Endothelial cell of umbilical vein (primary cell): ENCODE data around the gene EOGT. TPM values are rescaled to one million over a fixed set of nuclear protein-coding genes. Genes with fewer than 3 reads are reported as not detected.

Experiments
- BruUV-seq: library from RNA; stranded (reverse); fragments of 400-500 nt; replicated peaks from 2 replicates; lab custom pipeline; 2021; lab: Mats Ljungman, UMichigan
- CTCF ChIA-PET: fragments of 300-600, 350-600 bp; sonication (Branson Sonifier 250); formaldehyde crosslinking; loops from one replicate; lab custom pipeline; 2021; ENCODE audit warnings: antibody characterized with exemption, inconsistent platforms; lab: Charles Lee
- POLR2A ChIA-PET: fragments of 300-600, 350-600 bp; sonication (Branson Sonifier 250); formaldehyde crosslinking; loops from one replicate; lab custom pipeline; 2021; ENCODE audit warnings: antibody characterized with exemption, inconsistent platforms; lab: Charles Lee
- DNase-seq: peaks from one replicate; pipeline ENCODE4 v3.0.0-alpha.2; 2011; ENCODE audit warnings: low read depth, low spot score
- FAIRE-seq: peaks from 2 replicates; lab custom pipeline; 2011; peaks lifted over from hg19 to GRCh38; lab: Jason Lieb, UNC
- H2AFZ ChIP-seq: 2 replicates; pipeline ENCODE4 v1.6.0; 2012; ENCODE audit warnings: low read depth, low read length, control low read depth, inconsistent platforms
- H3K27ac ChIP-seq: 2 replicates; pipeline ENCODE4 v1.5.1; 2011; ENCODE audit warnings: low read depth, mild to moderate bottlenecking, control low read depth, low read length, moderate library complexity; ENCODE audit not compliant: insufficient read depth
- H3K27me3 ChIP-seq, 2 experiments: 2 replicates each; pipeline versions ENCODE4 v1.6.0 to v1.6.1; 2011; ENCODE audit warnings: low read length in 2 of 2, mixed read lengths in 1 of 2; ENCODE audit not compliant: control insufficient read depth in 2 of 2, insufficient read depth in 2 of 2
- H3K36me3 ChIP-seq, 2 experiments: 2 replicates in 1 of 2; 3 replicates in 1 of 2; pipeline ENCODE4 v1.5.1; 2011; ENCODE audit warnings: low read length in 2 of 2, mild to moderate bottlenecking in 1 of 2, moderate library complexity in 1 of 2; ENCODE audit not compliant: control insufficient read depth in 2 of 2, insufficient read depth in 2 of 2; ENCODE audit errors: extremely low read depth in 1 of 2
- H3K4me1 ChIP-seq: 3 replicates; pipeline ENCODE4 v1.5.1; 2011; ENCODE audit warnings: mild to moderate bottlenecking, low read length; ENCODE audit not compliant: control insufficient read depth, insufficient read depth; ENCODE audit errors: extremely low read depth
- H3K4me2 ChIP-seq: 2 replicates; pipeline ENCODE4 v1.6.1; 2011; ENCODE audit warnings: low read length, control low read depth, mixed read lengths; ENCODE audit not compliant: insufficient read depth
- H3K4me3 ChIP-seq, 3 experiments: fragments of 200-600 bp in 1 of 3; sonication (generic), shearing (Covaris generic) in 1 of 3; replicated peaks in 1 of 3; 2 replicates each; pipeline ENCODE4 v1.5.1; 2011 to 2016; ENCODE audit warnings: control low read depth in 3 of 3, low read length in 3 of 3, mild to moderate bottlenecking in 2 of 3, inconsistent platforms in 1 of 3, low read depth in 1 of 3, moderate library complexity in 1 of 3; ENCODE audit not compliant: insufficient read depth in 1 of 3
- H3K79me2 ChIP-seq: 2 replicates; pipeline ENCODE4 v1.6.0; 2012; ENCODE audit warnings: low read length, inconsistent platforms; ENCODE audit not compliant: control insufficient read depth, insufficient read depth
- H3K9ac ChIP-seq: replicated peaks from 2 replicates; pipeline ENCODE3; 2011; ENCODE audit warnings: low read length, control low read depth; ENCODE audit not compliant: insufficient read depth; ENCODE audit errors: extremely low read depth
- H3K9me1 ChIP-seq: replicated peaks from 3 replicates; pipeline ENCODE4 v1.6.0; 2011; ENCODE audit warnings: mild to moderate bottlenecking, low read length; ENCODE audit not compliant: control insufficient read depth, insufficient read depth; ENCODE audit errors: extremely low read depth
- H3K9me3 ChIP-seq: replicated peaks from 2 replicates; pipeline ENCODE4 v1.5.1; 2012; ENCODE audit warnings: low read length, inconsistent platforms; ENCODE audit not compliant: control insufficient read depth, insufficient read depth
- H4K20me1 ChIP-seq: replicated peaks from 2 replicates; pipeline ENCODE3; 2011; ENCODE audit warnings: mild to moderate bottlenecking, low read length; ENCODE audit not compliant: control insufficient read depth, insufficient read depth; ENCODE audit errors: extremely low read depth
- CTCF ChIP-seq, 2 donors: IDR thresholded peaks; 1 replicate in 1 of 2; 2 replicates in 1 of 2; pipeline ENCODE4 v1.5.1; 2011; ENCODE audit warnings: low read length in 2 of 2, mild to moderate bottlenecking in 2 of 2, moderate library complexity in 2 of 2, control low read depth in 1 of 2, inconsistent platforms in 1 of 2, low read depth in 1 of 2; ENCODE audit not compliant: insufficient read depth in 1 of 2; ENCODE audit errors: extremely low read depth in 1 of 2
- EZH2 ChIP-seq: IDR thresholded peaks from 2 replicates; pipeline ENCODE4 v1.6.1; 2012; ENCODE audit warnings: borderline replicate concordance, low read depth, mild to moderate bottlenecking, moderate library complexity, low read length, inconsistent platforms; ENCODE audit not compliant: severe bottlenecking
- FOS ChIP-seq: IDR thresholded peaks from 2 replicates; pipeline ENCODE4 v1.6.1; 2011; ENCODE audit warnings: mild to moderate bottlenecking, low read length, moderate library complexity, borderline replicate concordance; ENCODE audit not compliant: insufficient read depth
- GATA2 ChIP-seq: IDR thresholded peaks from 2 replicates; pipeline ENCODE4 v1.7.0; 2011; ENCODE audit warnings: low read depth, mild to moderate bottlenecking, moderate library complexity, mixed read lengths, low read length; ENCODE audit not compliant: insufficient read length, insufficient read depth
- JUN ChIP-seq: IDR thresholded peaks from 2 replicates; pipeline ENCODE4 v1.6.1; 2011; ENCODE audit warnings: borderline replicate concordance, low read depth; ENCODE audit not compliant: insufficient read length, insufficient read depth
- MAX ChIP-seq: IDR thresholded peaks from 2 replicates; pipeline ENCODE4 v1.6.1; 2011; ENCODE audit not compliant: insufficient read depth, insufficient read length
- MYC ChIP-seq: IDR thresholded peaks from one replicate; pipeline ENCODE4 v1.6.1; 2011; ENCODE audit warnings: mild to moderate bottlenecking, low read depth, low read length
- POLR2A ChIP-seq: IDR thresholded peaks from 2 replicates; pipeline ENCODE4 v1.6.1; 2012; ENCODE audit warnings: low read depth, mild to moderate bottlenecking, control low read depth, low read length
- POLR2AphosphoS5 ChIP-seq: IDR thresholded peaks from 2 replicates; pipeline ENCODE4 v1.6.1; 2012; ENCODE audit warnings: low read depth, mild to moderate bottlenecking, control low read depth, low read length, moderate library complexity; ENCODE audit not compliant: insufficient read depth
- dilution Hi-C: fragments of 300-500 bp; cut with MboI; formaldehyde crosslinking; loops from one replicate; pipeline ENCODE4 v1.15.0; 2019; ENCODE audit warnings: low sequenced_read_pairs; ENCODE audit not compliant: extremely low pct_ligation_motif_present
- intact Hi-C: fragments of 100-400 bp; cut with micrococcal nuclease; formaldehyde crosslinking; loops from one replicate; pipeline ENCODE4 v1.10.0; 2022
- polyA plus RNA-seq, 4 experiments: library from polyadenylated mRNA; depleted of rRNA in 3 of 4; stranded (reverse) in 3 of 4; unstranded in 1 of 4; fragments of >200 nt; gene quantifications; 2 replicates each; pipeline versions ENCODE4 v1.2.1 to v1.2.3, GENCODE V29; 2011 to 2012; ENCODE audit warnings: missing spikeins in 1 of 4
- total RNA-seq: library from RNA; stranded (reverse); gene quantifications from 2 replicates; pipeline ENCODE4 v1.2.3, GENCODE V29; 2021

EOGT gene
- total and polyA plus RNA-seq, 2 donors (not counting 3 experiments of a cell fraction or from before 2014, with no cell fraction given): 35.6 to 99.4 TPM

- ChIA-PET POLR2A (no interaction called here), CTCF (interaction anchor here (1.0 kb wide), 1 partner anchor 46 kb away, joined by 3 read pairs; the partner anchor contains the start of gene EOGT)
- no peak for DNase-seq
- TF ChIP-seq MYC (no peak), JUN (no peak), POLR2A (no peak), FOS (no peak), EZH2 (no peak), MAX (no peak), GATA2 (no peak), CTCF (IDR thresholded peaks at IDR 0.05; ENCODE audit: extremely low read depth in 1 of 2, insufficient read depth in 1 of 2, low read depth in 1 of 2, low read length in 2 of 2) (no peak), POLR2AphosphoS5 (no peak)
- H3K4me2 ChIP-seq: no peak overlapping the region
- no peaks in the 10 kb centered on the region for H3K27me3 ChIP-seq
- dilution Hi-C loops (no loop called here), intact Hi-C loops (no loop called here)
- no peak overlapping the region for H2AFZ ChIP-seq
- H3K9me1 ChIP-seq: no peaks in the 10 kb centered on the region
- no peaks in the 10 kb centered on the region for H4K20me1 ChIP-seq
- no peaks in the 10 kb centered on the region for H3K9me3 ChIP-seq
- H3K4me3 ChIP-seq: no peak overlapping the region
- no peaks in the 10 kb centered on the region for H3K79me2 ChIP-seq
- BruUV-seq: no TSS peak
- H3K36me3 ChIP-seq: peaks cover 13 to 28% of the 10 kb centered on the region in 2 experiments
- H3K27ac ChIP-seq: no peak overlapping the region
- H3K4me1 ChIP-seq: no peaks in the 10 kb centered on the region
- FAIRE-seq: no peak
- no peak overlapping the region for H3K9ac ChIP-seq
Observed at GRCh38 chr3:69059688-69060087, 46.2 kb upstream of the EOGT start.
